GM19238 (cell line): ENCODE data around the gene SEPTIN10.
"Not testable (repeated sequence)": the region's sequence is repeated elsewhere in the genome, so short reads cannot be mapped to it uniquely, and the experiment has no call there.

ENCODE experiments used
- DNase-seq: peaks from one replicate; pipeline ENCODE4 v3.0.0; 2011; ENCODE audit warnings: low spot score; ENCODE audit not compliant: insufficient read length

Gene SEPTIN10

DNA sequence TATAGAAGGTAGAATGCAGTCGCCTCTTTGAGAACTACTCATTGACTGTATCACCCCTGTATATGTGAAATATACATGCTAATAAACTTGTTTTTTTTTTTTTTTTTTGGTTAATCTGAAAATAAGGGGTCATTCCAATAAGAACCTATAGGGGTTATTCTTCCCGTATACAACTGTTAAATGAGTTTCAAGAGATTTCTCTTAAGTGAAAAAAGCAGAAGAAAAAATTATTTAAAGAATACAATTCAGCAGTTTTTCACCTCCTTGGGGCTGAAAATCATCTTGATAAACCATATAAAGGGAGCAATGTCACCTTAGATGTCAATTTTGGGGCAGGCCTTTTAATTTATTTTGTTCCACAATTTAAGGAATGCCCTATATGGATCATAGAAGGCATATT, 66.5 kb downstream of the SEPTIN10 start:
- no peak for DNase-seq

- no peak for DNase-seq
These were observed 67.7 kb downstream of the SEPTIN10 start for GRCh38 chr2:109545828-109546713.

DNA sequence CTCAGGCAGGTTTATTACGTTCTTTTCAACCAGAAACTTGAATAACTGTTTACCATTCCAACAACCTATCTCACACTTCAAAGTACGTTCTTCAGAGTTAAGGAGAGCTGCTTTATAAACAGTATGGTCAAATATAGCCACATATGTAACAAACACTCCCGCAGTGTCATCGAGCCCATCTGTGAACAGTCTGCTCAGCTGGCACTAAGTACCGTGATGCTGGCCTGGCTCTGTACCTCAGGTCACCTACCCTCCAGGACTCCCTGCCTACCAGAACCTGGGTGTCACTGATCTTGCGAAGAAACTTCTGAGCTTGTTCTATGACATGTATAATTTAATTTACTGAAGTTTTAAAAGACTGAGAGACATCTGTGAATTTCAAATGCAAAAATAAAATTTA, 71.4 kb downstream of the SEPTIN10 start:
- no peak for DNase-seq

DNA sequence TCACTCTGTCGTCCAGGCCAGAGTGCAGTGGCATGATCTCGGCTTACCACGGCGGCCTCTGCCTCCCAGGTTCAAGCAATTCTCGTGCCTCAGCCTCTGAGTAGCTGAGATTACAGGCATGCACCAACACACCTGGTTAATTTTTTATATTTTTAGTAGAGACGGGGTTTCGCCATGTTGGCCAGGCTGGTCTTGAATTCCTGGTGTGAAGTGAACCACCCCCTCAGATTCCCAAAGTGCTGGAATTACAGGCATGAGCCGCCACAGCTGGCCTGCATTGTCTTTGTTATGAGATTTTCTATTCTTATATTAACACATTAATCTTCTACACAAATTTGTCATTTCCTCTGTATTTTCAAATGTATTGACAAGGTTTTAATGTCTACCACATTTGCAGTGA, 75.2 kb downstream of the SEPTIN10 start:
- DNase-seq, result no peak

DNA sequence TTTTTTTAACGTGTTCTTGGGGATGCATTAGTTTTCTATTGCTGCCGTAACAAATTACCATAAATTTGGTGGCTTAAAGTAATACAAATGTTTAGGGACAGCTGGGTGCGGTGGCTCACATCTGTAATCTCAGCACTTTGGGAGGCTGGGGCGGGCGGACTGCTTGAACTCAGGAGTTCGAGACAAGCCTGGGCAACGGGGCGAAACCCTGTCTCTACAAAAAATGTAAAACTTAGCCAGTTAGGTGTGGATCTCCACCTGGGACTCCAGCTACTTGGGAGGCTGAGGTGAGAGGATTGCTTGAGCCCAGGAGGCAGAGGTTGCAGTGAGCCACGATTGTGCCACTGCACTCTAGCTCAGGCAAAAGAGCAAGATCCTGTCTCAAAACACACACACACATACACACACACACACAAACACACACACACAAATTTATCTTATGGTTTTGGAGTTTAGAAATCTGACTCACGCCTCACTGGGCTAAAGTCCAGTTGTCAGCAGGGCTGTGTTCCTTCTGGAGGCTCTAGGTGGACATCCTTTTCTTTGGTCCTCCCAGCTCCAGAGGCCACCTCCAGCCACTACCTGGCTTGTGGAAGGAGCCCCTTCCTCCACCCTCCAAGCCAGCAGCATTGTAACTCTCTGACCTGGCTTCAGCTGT, 76.1 kb downstream of the SEPTIN10 start:
- no peak for DNase-seq

DNA sequence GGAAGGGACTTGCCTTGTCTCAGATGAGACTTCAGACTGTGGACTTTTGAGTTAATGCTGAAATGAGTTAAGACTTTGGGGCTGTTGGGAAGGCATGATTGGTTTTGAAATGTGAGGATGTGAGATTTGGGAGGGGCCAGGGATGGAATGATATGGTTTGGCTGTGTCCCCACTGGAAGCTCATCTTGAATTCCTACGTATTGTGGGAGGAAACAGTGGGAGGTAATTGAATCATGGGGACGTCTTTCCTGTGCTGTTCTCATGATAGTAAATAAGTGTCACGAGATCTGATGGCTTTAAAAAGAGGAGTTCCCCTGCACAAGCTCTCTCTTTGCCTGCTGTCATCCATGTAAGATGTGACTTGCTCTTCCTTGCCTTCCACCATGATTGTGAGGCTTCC, 77.2 kb downstream of the SEPTIN10 start:
- not testable (repeated sequence) for DNase-seq

DNA sequence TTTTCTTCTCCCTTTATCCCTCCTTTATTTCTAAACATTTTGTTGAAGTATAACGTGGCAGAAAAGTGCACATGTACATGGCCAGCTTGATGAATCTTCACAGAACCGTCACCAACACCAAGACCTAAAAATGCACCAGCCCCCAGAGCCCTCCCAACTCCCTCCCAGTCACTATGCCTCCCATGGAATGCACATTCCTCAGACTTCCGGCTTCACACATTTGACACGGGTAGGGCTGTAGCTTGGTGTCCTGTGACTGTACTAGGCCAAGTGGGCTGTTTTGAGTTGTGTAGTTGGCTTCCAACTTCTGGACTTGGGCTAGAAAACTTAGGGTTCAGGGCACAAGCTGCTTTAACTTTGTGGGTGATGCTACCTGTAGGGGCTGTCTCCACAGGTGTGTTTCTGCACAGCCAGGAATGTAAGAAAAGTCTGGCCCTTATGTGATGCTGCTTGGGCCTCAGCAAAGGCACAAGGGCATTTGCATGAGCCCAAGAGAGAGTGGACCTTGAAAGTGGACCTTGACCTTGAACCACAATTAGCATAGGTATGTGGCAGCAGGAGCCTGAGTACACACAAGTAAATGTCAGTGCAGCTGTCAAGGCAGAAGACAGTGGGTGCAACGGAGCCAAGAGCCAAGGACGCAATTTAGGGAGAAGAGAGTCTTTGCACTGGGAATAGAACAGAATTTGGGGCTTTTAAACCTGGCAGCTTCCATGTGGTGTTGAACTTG, 78.4 kb downstream of the SEPTIN10 start:
- no peak for DNase-seq

- DNase-seq, result no peak
These were observed 79.9 kb downstream of the SEPTIN10 start for GRCh38 chr2:109533823-109534222.

DNA sequence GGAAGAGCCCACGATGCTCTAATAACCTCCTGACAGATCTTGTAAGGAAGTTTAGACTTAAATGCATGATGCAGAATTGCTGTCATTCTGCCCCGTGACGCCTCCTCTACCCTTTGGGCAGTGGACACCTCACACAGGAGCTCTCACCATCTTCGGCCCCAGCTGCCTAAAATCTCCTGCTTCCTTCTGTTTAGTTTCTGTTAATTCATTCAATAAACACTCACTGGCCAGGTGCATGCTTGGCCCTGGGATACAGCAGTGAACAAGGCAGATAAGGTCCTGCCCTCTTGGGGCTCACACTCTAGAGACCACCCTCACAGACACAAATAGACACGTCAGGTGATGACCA, 81.1 kb downstream of the SEPTIN10 start:
- DNase-seq, result no peak

DNA sequence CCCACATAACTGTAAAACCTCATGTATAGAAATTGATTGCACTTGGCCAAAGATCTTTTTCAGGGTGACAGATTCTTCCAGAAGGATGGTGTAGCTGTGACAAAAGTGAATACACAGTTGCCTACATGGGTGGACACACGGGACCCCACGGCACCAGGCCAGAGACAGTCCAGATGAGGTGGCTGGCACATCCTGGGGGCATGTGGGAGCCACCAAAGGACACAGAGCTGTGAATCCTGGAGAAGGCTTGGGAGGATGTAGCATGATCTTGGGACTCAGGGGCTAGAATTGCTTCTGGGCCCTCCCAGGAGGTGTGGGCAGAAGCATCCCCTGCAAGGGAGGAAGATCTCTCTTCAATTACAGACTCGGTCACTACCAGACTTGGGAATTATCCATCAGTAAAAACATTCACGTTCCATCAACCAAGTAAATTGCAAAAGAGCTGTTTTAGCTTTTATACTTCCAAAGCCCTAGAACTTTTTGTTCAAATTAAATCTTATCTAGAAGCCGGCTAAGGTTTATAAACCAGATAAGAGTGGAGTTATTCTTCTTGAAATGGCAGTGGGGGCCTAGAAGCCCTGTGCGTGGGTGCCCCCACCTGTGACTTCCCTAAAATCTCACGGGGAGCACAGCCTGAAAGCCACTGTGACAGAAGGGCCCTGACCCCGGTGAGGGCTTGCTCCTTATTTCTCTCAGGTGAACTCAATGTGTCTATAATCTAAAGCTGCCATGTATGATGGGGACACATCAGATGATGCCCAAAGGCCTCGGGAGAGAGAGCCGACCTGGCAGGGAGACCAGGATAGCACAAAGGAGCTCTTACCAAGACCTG, 81.7 kb downstream of the SEPTIN10 start:
- DNase-seq, result no peak

GRCh38 chr2:109531221-109531620, 82.5 kb downstream of the SEPTIN10 start:
- DNase-seq, result no peak

DNA sequence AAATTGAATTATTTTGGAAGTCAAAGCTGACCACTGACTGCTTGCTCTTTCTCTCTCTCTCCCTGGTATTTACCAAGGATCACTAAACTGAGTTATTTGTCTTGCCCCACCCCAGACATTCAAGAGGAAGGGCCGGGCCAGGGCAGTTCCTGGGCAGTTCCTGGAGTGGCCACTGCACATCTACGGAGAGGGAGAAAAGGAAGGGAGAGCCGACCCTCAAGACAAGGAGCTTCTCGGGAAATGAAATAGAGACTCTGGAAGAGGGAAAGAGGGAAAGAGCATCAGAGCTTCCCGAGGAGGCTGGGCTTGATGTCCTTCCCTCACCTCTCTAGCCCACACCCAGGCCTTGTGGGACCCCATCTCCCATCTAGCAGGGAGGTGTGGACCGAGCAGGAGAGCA, 83.1 kb downstream of the SEPTIN10 start:
- DNase-seq, result no peak

DNA sequence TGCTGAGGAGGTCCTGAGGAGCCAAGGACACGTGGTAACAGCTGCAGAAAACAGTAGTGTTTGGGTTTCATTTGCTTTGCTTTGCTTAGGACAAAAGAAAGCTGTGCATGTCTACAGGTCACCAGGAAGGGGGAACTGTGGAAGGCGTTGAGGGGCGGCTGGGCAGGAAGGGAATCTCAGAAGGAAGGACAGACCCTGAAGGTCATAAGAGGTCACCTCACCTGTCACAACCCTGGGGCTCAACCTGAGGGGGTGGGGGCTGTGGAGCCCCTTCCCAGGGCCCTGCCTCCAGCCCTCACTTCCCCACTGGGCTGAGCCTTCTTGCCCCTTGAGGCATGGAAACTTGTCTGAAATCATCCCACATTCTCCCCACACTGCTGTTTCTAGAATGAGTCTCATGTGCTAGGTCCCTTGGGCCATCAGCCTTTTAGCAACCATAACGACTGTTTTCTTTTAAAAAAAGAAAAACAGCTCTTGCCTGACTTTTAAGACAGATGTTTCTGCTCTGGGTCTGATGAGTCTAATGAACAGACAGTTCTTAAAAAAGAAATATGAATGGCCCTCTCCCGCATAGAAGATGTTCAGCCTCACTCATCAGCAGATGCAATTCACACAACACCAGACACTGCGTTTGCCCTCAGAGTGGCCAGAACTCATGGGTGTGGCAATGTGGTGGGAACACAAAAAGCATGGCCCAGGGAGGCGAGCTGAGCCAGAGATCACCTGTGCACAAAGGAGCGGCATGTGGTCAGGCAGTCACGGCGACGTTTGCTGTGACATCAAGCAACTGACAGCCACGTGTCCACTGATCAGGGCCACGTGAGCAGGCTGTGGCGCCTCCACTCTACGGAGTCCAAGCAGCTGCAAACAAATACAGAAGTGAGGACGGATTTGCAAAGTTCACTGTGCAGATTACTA, 84.0 kb downstream of the SEPTIN10 start:
- no peak for DNase-seq

DNA sequence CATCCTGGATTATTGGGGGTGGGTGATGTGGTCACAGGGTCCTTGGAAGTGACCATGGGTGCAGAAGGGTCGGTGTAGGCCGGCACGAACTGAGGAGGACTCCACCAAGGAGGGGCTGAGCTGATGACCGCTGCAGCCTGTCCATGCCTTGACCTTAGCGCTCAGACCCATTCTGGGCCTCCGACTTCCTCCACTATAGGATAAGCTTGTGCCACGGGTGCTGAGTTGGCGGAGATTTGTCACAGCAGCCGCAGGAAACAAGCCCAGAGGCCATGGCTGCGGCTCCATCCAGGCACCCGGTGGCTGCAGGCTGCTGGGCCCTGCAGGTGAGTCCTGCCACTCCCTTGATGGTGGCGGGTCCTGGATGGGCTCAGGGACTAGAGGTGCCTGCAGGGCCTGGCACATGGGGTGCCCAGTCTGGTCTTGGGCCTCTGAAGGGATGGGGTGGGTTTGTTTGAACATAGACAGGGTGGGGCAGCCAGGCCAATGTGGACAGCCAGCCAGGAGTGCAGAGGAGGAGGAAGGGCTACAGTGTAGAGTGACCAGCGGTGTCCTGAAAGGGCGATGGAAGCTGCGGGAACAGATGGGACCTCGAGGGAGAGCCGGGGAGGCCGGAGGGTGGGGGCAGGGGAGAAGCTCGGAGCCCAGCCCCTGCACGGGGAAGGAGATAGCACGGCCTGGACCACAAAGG, 84.8 kb downstream of the SEPTIN10 start:
- no peak for DNase-seq

DNA sequence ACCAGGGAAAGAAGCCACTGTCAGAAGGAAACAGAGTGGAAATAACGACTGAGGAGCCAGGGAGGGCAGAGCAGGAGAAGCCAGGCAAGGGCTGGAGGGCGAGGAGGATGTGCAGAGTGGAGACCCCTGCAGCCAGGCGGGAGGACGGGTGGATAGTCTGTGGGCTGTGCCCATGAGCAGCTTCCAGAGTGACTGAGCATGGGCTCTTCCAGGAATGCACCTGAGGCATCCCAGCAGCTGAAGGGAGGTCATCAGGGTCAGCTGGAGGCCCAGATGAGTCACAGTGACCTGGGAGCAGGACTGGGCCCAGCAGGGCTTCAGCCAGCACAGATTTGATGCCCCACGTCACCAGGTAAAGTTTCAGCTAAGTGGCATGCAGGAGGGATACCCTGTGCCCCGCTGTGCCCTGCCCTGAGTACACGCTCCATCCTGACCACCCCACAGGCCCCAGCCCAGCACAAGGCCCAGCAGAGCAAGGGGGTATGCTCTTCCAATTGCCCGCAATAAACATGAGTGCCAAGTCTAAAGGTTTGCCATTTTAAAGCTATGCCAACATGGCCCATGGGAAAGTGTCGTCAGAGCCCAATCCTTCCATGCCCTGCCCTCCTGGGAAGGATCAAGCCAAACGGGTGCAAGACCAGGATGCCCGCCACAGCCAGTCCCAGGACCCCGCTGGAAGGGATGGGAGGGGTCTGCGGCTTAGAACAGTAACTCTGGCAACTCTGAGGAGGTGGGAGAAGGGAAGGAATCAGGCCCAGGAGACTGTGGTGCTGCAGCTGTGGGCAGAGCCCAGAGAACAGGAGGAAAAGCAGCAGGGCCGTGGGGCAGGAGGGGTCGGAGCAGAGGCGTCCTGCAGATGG, 85.7 kb downstream of the SEPTIN10 start:
- no peak for DNase-seq

GRCh38 chr2:109527079-109527478, 86.7 kb downstream of the SEPTIN10 start:
- DNase-seq, result no peak

- DNase-seq, result no peak
These were observed 87.3 kb downstream of the SEPTIN10 start for GRCh38 chr2:109526442-109526970.

GRCh38 chr2:109525836-109526235, 87.9 kb downstream of the SEPTIN10 start:
- no peak for DNase-seq
